Upper lobe of left lung (tissue), 6 donors: ENCODE measurements around the gene CABLES1. TPM values are rescaled to one million over a fixed set of nuclear protein-coding genes. Genes with fewer than 3 reads are reported as not detected.

Experiments
- ATAC-seq, 2 donors: fragments of 200-7000 bp; cut with Tn5 transposase; one replicate each; pipeline ENCODE4 v1.9.1; 2022; ENCODE audit warnings: mild to moderate bottlenecking in 2 of 2, moderate library complexity in 2 of 2; ENCODE audit not compliant: low FRiP score in 2 of 2
- DNase-seq, 2 donors: peaks; one replicate each; pipeline ENCODE4 v3.0.0-alpha.2; 2019 to 2020
- H3K27ac ChIP-seq, 4 donors: fragments of 200-600 bp; sonication (generic); one replicate each; pipeline ENCODE4 v1.5.1; 2016 to 2019
- H3K27me3 ChIP-seq, 4 donors: fragments of 200-600 bp; sonication (generic); one replicate each; pipeline ENCODE4 v1.5.1; 2017 to 2019
- H3K36me3 ChIP-seq, 4 donors: fragments of 200-600 bp; sonication (generic); one replicate each; pipeline ENCODE4 v1.5.1; 2016 to 2019
- H3K4me1 ChIP-seq, 4 donors: fragments of 200-600 bp; sonication (generic); one replicate each; pipeline ENCODE4 v1.5.1; 2018 to 2019
- H3K4me3 ChIP-seq, 4 donors: fragments of 200-600 bp; sonication (generic); one replicate each; pipeline ENCODE4 v1.5.1; 2017 to 2019; ENCODE audit warnings: mild to moderate bottlenecking in 2 of 4, moderate library complexity in 1 of 4
- H3K9me3 ChIP-seq, 4 donors: fragments of 200-600 bp; sonication (generic); one replicate each; pipeline ENCODE4 v1.5.1; 2018 to 2019
- EP300 ChIP-seq, 4 donors: sonication (generic); formaldehyde crosslinking; IDR thresholded peaks; one replicate each; pipeline ENCODE4 v1.5.1; 2017; ENCODE audit warnings: antibody characterized with exemption in 4 of 4, control low read depth in 2 of 4
- POLR2A ChIP-seq, 4 donors: fragments of 450-650 bp; IDR thresholded peaks; one replicate each; pipeline ENCODE4 v1.5.1; 2016 to 2017; ENCODE audit warnings: antibody characterized with exemption in 4 of 4, mild to moderate bottlenecking in 2 of 4
- POLR2AphosphoS5 ChIP-seq, 2 donors: sonication (generic); formaldehyde crosslinking; IDR thresholded peaks; one replicate each; pipeline ENCODE4 v1.5.1; 2017; ENCODE audit warnings: antibody characterized with exemption in 2 of 2
- WGBS, 2 donors: methylation state at CpG; one replicate each; pipeline ENCODE4 v1.1.5; 2017 to 2018; 5-methylcytosine and 5-hydroxymethylcytosine counted together
- total RNA-seq, 6 donors: library from RNA; depleted of rRNA in 4 of 6; stranded (reverse); fragments of >200 nt in 4 of 6; gene quantifications; one replicate each; pipeline versions ENCODE4 v1.1.0 to v1.2.1, GENCODE V29; 2016 to 2021
- TF ChIP-seq, protein P1 (sequence below), 6 experiments: fragments of 450-650 bp in 4 of 6; fragments of 200-600 bp in 2 of 6; sonication (generic) in 2 of 6; IDR thresholded peaks; one replicate each; pipeline ENCODE4 v1.5.1; 2016 to 2019; ENCODE audit warnings: antibody characterized with exemption in 6 of 6
- donor health status: DM: no; HTN: no; CAD: no; lungs with moderate emphysema.
- donor health status: DM: no; HTN: yes; CAD: no; lungs with severe emphysema.

Gene CABLES1
- total RNA-seq, 6 donors from 2014 or later: 24.6 to 63.9 (median 40.9) TPM

DNA sequence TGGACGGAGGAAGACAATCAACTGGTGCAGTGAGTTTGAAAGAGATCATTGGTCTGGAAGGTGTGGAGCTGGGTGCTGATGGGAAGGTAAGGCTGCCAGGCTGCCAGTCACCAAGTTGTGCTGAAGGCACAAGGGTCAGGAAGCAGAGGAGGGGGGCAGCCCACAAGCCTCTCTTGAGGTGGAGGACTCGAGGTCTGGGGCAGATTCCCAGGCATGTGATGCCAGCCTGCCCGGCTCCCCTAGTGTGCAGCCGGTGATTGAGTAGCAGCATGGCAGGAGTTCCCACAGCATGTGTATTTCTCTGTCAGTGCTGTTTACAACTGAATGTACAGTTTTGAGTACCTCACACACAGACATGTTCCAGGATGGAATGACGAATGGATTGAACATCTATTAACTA is 99.3 kb downstream of the CABLES1 start:
- Histone ChIP-seq H3K4me3 (no peak overlapping the region), H3K27me3 (no peaks in the 10 kb centered on the region), H3K36me3 (no peaks in the 10 kb centered on the region), H3K9me3 (no peaks in the 10 kb centered on the region), H3K4me1 (peaks cover 25 to 38% (median 38%) of the 10 kb centered on the region in 4 donors), H3K27ac (no peak overlapping the region)
- peak in 1 of 2 donors; percentile 55 for DNase-seq
- ATAC-seq: no peak
- 66 to 68% methylated on average over 5 of the region's 5 CpGs for WGBS, 2 donors
- TF ChIP-seq, protein P1, sequence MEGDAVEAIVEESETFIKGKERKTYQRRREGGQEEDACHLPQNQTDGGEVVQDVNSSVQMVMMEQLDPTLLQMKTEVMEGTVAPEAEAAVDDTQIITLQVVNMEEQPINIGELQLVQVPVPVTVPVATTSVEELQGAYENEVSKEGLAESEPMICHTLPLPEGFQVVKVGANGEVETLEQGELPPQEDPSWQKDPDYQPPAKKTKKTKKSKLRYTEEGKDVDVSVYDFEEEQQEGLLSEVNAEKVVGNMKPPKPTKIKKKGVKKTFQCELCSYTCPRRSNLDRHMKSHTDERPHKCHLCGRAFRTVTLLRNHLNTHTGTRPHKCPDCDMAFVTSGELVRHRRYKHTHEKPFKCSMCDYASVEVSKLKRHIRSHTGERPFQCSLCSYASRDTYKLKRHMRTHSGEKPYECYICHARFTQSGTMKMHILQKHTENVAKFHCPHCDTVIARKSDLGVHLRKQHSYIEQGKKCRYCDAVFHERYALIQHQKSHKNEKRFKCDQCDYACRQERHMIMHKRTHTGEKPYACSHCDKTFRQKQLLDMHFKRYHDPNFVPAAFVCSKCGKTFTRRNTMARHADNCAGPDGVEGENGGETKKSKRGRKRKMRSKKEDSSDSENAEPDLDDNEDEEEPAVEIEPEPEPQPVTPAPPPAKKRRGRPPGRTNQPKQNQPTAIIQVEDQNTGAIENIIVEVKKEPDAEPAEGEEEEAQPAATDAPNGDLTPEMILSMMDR (IDR thresholded peaks at IDR 0.05): no peak
- TF ChIP-seq POLR2AphosphoS5 (IDR thresholded peaks at IDR 0.05) (no peak), EP300 (IDR thresholded peaks at IDR 0.05) (no peak), POLR2A (IDR thresholded peaks at IDR 0.05) (no peak)

- Histone ChIP-seq H3K9me3 (no peaks in the 10 kb centered on the region), H3K36me3 (no peaks in the 10 kb centered on the region), H3K4me3 (no peak overlapping the region), H3K27ac (peak overlapping the region in 2 of 4 donors; percentile 7 to 86), H3K27me3 (no peaks in the 10 kb centered on the region), H3K4me1 (peaks cover 25 to 38% (median 37%) of the 10 kb centered on the region in 4 donors)
- DNase-seq: peak in 1 of 2 donors; percentile 65
- TF ChIP-seq POLR2AphosphoS5 (IDR thresholded peaks at IDR 0.05): peak in 1 of 2 donors; percentile 7
- TF ChIP-seq, protein P1 (IDR thresholded peaks at IDR 0.05): no peak
- WGBS, 2 donors: 72 to 86% methylated on average over 5 of the region's 5 CpGs
- ATAC-seq: no peak
Observed at GRCh38 chr18:23235336-23235735, 100.1 kb downstream of the CABLES1 start.

DNA sequence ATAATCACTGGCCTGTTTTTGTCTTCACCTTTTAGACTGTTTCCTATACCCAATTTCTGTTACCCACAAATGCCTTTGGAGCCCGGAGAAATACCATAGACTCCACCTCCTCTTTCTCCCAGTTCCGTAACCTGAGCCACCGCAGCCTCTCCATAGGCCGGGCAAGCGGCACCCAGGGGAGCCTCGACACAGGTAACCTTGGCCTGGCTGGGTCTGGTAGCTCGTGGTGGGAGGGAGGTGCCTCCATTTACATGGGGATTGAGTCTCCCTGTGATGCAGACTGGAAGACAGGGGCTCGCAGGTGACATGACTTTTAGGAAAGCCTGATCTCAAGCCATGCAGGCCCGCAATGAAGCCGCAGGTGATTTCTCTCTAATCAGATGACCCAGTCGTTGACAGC is 100.6 kb downstream of the CABLES1 start:
- Histone ChIP-seq H3K9me3 (no peaks in the 10 kb centered on the region), H3K27ac (peak overlapping the region in 2 of 4 donors; percentile 7 to 86)
- DNase-seq: no peak

GRCh38 chr18:23236876-23237468 is 101.7 kb downstream of the CABLES1 start:
- Histone ChIP-seq H3K4me3 (peak overlapping the region in 2 of 4 donors; percentile 41 to 43), H3K4me1 (peaks cover 21 to 31% (median 29%) of the 10 kb centered on the region in 4 donors), H3K27me3 (no peaks in the 10 kb centered on the region), H3K27ac (peak overlapping the region; percentile 75 to 89 (median 82)), H3K9me3 (no peaks in the 10 kb centered on the region), H3K36me3 (no peaks in the 10 kb centered on the region)
- TF ChIP-seq POLR2A (IDR thresholded peaks at IDR 0.05): no peak
- TF ChIP-seq, protein P1 (IDR thresholded peaks at IDR 0.05): no peak
- TF ChIP-seq POLR2AphosphoS5 (IDR thresholded peaks at IDR 0.05): no peak
- TF ChIP-seq EP300 (IDR thresholded peaks at IDR 0.05): no peak
- DNase-seq (peak in 1 of 2 donors; percentile 50), ATAC-seq (no peak)
- WGBS, 2 donors: 86 to 88% methylated on average over 7 to 13 of the region's 13 CpGs

More for the DNA sequence above, 100.6 kb downstream of the CABLES1 start:
- WGBS, 2 donors: 84 to 88% methylated on average over 9 to 11 of the region's 11 CpGs
- no peak for ATAC-seq
- Histone ChIP-seq H3K36me3 (no peaks in the 10 kb centered on the region), H3K27me3 (no peaks in the 10 kb centered on the region), H3K4me1 (peaks cover 24 to 38% (median 35%) of the 10 kb centered on the region in 4 donors), H3K4me3 (no peak overlapping the region)
- no peak for TF ChIP-seq POLR2A (IDR thresholded peaks at IDR 0.05)
- TF ChIP-seq EP300 (IDR thresholded peaks at IDR 0.05): no peak
- no peak for TF ChIP-seq POLR2AphosphoS5 (IDR thresholded peaks at IDR 0.05)
- TF ChIP-seq, protein P1 (IDR thresholded peaks at IDR 0.05): no peak
